Cardiac fibroblast (primary cell): ENCODE data around the gene ARHGAP24.

Source experiments
- DNase-seq, 2 donors: peaks; one replicate each; pipeline versions ENCODE4 v3.0.0 to v3.0.0-alpha.2; 2010; ENCODE audit warnings: low read depth in 2 of 2
- H3K4me3 ChIP-seq, 2 donors: replicated peaks in 1 of 2; 1 replicate in 1 of 2; 2 replicates in 1 of 2; pipeline ENCODE4 v1.5.1; 2011; ENCODE audit warnings: low read depth in 2 of 2, low read length in 2 of 2, mild to moderate bottlenecking in 2 of 2, moderate library complexity in 1 of 2
- TF ChIP-seq, protein P1 (sequence below): IDR thresholded peaks from one replicate; pipeline ENCODE4 v1.5.1; 2011; ENCODE audit warnings: low read depth, mild to moderate bottlenecking, low read length, inconsistent platforms

The ARHGAP24 gene

DNA sequence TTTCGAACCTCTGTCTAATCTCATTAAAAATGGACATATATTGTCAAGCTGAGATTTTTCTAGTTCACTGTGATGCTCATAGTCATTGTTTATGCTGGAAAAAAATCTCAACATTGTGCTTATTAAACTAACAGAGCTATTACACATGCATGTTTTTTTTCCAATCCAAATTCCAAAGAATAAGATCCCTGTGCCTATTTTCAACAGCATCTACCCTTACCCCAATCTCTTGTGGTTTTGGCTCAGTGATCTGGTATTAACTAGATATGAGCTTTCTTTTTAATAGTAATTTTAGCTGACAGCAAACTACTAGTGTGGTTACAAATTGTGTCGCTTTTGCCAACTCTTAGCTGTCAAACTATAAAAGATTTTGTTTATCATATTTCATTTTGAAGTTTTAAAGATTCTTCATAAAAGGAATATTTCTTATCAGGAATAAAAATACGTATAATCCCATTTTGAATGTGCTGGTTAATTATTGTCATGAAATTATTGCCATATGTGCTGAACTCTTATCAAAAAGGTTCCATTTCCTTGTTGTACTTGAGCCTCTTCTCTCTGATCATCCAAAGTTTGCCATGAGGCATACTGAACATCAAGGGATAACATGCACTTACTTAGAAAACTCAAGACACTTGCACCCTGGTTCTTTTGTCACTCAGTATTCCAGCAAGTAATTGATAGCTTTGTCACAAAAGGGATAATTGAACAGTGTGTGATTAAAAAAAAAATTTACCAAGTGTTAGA, 241.2 kb downstream of the ARHGAP24 start:
- TF ChIP-seq, protein P1, sequence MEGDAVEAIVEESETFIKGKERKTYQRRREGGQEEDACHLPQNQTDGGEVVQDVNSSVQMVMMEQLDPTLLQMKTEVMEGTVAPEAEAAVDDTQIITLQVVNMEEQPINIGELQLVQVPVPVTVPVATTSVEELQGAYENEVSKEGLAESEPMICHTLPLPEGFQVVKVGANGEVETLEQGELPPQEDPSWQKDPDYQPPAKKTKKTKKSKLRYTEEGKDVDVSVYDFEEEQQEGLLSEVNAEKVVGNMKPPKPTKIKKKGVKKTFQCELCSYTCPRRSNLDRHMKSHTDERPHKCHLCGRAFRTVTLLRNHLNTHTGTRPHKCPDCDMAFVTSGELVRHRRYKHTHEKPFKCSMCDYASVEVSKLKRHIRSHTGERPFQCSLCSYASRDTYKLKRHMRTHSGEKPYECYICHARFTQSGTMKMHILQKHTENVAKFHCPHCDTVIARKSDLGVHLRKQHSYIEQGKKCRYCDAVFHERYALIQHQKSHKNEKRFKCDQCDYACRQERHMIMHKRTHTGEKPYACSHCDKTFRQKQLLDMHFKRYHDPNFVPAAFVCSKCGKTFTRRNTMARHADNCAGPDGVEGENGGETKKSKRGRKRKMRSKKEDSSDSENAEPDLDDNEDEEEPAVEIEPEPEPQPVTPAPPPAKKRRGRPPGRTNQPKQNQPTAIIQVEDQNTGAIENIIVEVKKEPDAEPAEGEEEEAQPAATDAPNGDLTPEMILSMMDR, result no peak
- no peak overlapping the region for H3K4me3 ChIP-seq
- DNase-seq, result peak in 1 of 2 donors; percentile 78

DNA sequence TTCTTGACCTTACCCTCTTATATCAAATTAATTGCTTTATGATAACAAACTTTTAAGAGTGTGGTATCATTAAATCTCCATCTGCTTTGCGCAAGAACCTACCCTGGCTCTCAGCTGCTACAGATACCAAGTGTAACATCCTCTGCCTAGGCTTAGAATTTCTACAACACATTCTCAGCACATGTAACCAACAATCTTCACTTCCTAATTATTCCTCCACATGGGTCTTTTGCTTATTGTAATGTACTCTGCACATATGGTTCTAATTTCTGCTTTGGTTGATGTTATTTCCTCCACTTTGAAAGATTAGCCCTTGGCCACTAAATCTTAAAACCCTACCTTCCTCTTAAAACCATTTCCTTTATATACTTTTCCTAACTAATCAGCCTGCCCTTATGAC, 242.4 kb downstream of the ARHGAP24 start:
- DNase-seq, result peak in 1 of 2 donors; percentile 43
- TF ChIP-seq, protein P1, result no peak
- no peak overlapping the region for H3K4me3 ChIP-seq

DNA sequence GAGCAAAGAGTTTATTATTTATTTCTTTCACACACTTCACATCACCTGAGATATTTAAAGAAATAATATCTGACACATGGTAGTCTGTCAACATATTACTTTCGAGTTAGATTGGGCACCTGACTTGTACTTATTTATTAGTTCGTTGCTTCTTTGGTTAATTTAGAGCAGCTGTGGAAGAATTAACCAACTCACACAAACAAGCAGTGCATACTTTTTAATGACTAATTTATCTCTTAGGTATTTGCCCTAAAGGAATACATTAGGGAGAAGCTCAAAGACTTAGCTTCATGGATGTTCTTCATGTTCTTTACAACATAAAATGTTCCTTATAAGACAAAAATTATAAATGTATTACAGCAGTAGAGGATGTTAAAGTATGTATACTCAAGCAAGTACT, 242.9 kb downstream of the ARHGAP24 start:
- no peak for DNase-seq
- TF ChIP-seq, protein P1, result no peak
- no peak overlapping the region for H3K4me3 ChIP-seq

DNA sequence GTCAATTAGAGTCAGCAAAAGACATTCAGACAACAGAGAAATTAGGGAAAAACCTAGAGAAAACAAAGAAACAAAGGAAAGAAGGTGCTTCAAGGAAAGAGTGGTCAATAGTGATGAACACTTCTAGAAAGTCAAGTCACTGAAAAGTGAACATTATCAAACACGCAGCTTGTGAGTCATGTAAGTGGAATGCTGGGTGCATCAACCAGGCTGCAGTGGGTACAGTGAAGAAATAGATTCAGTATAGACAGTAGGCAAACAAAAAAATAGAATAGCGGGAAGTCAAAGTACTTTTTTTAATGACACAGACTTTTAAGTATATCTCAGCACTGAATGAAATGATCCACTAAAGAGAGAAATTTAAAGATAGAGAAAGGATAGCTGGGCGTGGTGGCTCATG, 245.8 kb downstream of the ARHGAP24 start:
- TF ChIP-seq, protein P1, result no peak
- DNase-seq, result peak; percentile 49 to 62
- H3K4me3 ChIP-seq, result no peak overlapping the region

DNA sequence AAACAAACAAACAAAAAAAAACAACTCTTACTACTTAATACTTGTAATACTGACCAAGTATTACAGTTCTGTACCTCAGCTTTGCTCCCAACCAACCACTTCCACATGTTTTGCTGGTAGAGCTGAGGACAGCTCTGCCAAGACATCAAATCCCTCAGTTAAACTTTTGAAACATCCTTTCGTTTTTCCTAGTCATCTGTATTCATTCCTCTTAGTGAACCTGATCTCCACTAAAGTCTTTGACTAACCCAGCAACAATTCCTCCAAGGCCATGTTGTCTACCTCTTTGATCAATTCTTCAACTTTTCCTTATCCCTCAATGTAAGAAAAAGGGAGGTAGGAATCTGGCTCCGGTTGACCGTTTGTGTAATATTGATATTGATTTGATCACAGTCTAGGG, 247.5 kb downstream of the ARHGAP24 start:
- no peak overlapping the region for H3K4me3 ChIP-seq
- TF ChIP-seq, protein P1, result no peak
- DNase-seq, result no peak

DNA sequence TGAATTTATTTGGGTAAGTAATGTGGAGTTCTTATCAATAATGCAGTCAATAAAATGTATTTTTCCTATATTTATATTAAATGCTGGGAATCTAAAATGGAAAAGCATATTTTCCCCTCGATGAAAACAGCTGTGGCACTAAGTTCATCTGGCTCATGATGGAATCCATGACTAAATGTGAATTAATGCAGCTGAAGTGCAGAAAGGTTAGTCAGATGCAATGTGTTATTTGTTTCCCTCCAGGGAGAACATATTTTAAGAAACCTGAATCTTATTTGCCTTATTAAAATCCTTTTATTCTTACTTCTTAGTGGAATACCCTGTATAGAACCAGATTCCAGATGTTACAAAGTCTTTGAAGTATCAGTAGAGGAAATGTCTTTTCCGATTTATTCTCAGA, 247.9 kb downstream of the ARHGAP24 start:
- H3K4me3 ChIP-seq, result no peak overlapping the region
- DNase-seq, result no peak

More for the DNA sequence above, 247.9 kb downstream of the ARHGAP24 start:
- TF ChIP-seq, protein P1, result no peak
